GM12801 (cell line): ENCODE results near the gene SPTBN1.

Source experiments
- CTCF ChIP-seq: IDR thresholded peaks from one replicate; pipeline ENCODE4 v1.5.1; 2011; ENCODE audit warnings: control low read depth; ENCODE audit not compliant: insufficient read length; ENCODE audit errors: extremely low read depth

SPTBN1 gene

GRCh38 chr2:54535599-54536195, 79.6 kb downstream of the SPTBN1 start:
- no peak for TF ChIP-seq CTCF

- TF ChIP-seq CTCF: no peak
These were observed 80.6 kb downstream of the SPTBN1 start for GRCh38 chr2:54536720-54537119.

- no peak for TF ChIP-seq CTCF
These were observed 82.4 kb downstream of the SPTBN1 start for GRCh38 chr2:54538537-54538936.

- TF ChIP-seq CTCF: no peak
These were observed 83.6 kb downstream of the SPTBN1 start for GRCh38 chr2:54539683-54540082.

- TF ChIP-seq CTCF: no peak
These were observed 84.1 kb downstream of the SPTBN1 start for GRCh38 chr2:54540194-54540593.

GRCh38 chr2:54541995-54542394, 85.9 kb downstream of the SPTBN1 start:
- TF ChIP-seq CTCF: no peak

- no peak for TF ChIP-seq CTCF
These were observed 87.7 kb downstream of the SPTBN1 start for GRCh38 chr2:54543733-54544396.
